ENCODE results near the gene EIF2AK2. TPM values are rescaled to one million over a fixed set of nuclear protein-coding genes. Genes with fewer than 3 reads are reported as not detected.

Gene EIF2AK2
- total and polyA plus RNA-seq, 12 donors: 5.6 to 48.5 (median 33.6) TPM

DNA sequence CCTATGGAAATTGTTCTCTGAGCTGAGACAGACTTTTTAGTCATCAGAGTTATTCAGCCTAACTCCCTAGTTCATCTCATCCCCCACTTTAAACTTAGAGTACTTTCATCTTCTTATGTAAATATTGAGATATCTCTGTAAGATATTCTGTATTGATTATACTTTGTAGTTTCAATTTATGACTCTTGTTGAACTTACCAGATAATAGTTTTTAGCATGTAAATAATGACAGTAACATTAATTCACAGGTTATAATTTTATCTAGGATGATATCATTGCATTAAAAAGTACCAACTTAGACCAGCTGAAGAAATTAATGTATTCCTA lies 14.8 kb upstream of the EIF2AK2 start:
- no peak for DNase-seq
- H3K4me1 ChIP-seq (replicated peaks in 1 of 2): no peaks in the 10 kb centered on the region
- H3K9me3 ChIP-seq (replicated peaks in 1 of 3): no peaks in the 10 kb centered on the region
- H3K27ac ChIP-seq: no peak overlapping the region
- TF ChIP-seq, protein P1, sequence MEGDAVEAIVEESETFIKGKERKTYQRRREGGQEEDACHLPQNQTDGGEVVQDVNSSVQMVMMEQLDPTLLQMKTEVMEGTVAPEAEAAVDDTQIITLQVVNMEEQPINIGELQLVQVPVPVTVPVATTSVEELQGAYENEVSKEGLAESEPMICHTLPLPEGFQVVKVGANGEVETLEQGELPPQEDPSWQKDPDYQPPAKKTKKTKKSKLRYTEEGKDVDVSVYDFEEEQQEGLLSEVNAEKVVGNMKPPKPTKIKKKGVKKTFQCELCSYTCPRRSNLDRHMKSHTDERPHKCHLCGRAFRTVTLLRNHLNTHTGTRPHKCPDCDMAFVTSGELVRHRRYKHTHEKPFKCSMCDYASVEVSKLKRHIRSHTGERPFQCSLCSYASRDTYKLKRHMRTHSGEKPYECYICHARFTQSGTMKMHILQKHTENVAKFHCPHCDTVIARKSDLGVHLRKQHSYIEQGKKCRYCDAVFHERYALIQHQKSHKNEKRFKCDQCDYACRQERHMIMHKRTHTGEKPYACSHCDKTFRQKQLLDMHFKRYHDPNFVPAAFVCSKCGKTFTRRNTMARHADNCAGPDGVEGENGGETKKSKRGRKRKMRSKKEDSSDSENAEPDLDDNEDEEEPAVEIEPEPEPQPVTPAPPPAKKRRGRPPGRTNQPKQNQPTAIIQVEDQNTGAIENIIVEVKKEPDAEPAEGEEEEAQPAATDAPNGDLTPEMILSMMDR (IDR thresholded peaks at IDR 0.05): no peak
- TF ChIP-seq POLR2A (IDR thresholded peaks at IDR 0.05): no peak
- intact Hi-C loops (cut with DNase I): no loop called here
- H3K36me3 ChIP-seq (replicated peaks in 1 of 2): no peaks in the 10 kb centered on the region
- no peak overlapping the region for H3K4me3 ChIP-seq
- H3K27me3 ChIP-seq: no peaks in the 10 kb centered on the region

- H3K27ac ChIP-seq: no peak overlapping the region
- H3K4me1 ChIP-seq (replicated peaks in 1 of 2): no peaks in the 10 kb centered on the region
- DNase-seq: peak in 6 of 7 donors; percentile 25 to 50 (median 34)
- no peak overlapping the region for H3K4me3 ChIP-seq
- H3K36me3 ChIP-seq (replicated peaks in 1 of 2): no peaks in the 10 kb centered on the region
- H3K9me3 ChIP-seq (replicated peaks in 1 of 3): peaks cover 0 to 12% (median 6%) of the 10 kb centered on the region in 3 donors
- WGBS, 4 donors: 47 to 57% (median 49%) methylated on average over 14 to 17 of the region's 17 CpGs
- TF ChIP-seq, protein P1 (IDR thresholded peaks at IDR 0.05): peak; percentile 46 to 73 (median 64)
- no peak for TF ChIP-seq POLR2A (IDR thresholded peaks at IDR 0.05)
- intact Hi-C loops (cut with DNase I): no loop called here
- H3K27me3 ChIP-seq: no peaks in the 10 kb centered on the region
These were observed 11.6 kb upstream of the EIF2AK2 start for GRCh38 chr2:37168217-37168981.

DNA sequence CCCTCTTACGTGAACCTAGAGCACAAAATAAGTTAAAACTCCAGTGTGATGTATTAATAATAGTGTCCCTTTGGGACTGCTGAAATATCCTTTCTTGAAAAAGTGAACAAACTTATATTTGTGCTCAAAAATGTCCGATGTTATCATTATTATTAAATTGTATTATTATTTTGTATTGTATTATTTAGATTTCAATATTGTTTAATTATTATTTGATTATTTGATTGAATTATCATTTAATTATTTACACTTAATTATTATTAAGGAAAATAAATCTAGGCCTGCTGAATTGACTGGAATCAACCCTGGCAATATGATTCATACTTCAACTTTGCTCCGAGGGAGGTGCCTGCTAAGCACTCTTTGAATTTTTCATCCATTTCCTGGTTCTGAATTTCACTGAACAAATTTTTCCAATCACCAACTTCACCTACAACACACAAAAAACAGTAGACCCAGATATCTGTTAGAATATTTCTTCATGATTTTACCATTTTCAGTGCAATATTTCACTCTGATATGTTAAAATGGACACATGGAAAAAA lies 10.9 kb upstream of the EIF2AK2 start:
- Histone ChIP-seq H3K4me1 (replicated peaks in 1 of 2) (no peaks in the 10 kb centered on the region), H3K36me3 (replicated peaks in 1 of 2) (no peaks in the 10 kb centered on the region), H3K27me3 (no peaks in the 10 kb centered on the region), H3K27ac (no peak overlapping the region), H3K9me3 (replicated peaks in 1 of 3) (peaks cover 0 to 12% (median 6%) of the 10 kb centered on the region in 3 donors), H3K4me3 (no peak overlapping the region)
- 81 to 87% (median 83%) methylated on average over 3 of the region's 3 CpGs for WGBS, 4 donors
- intact Hi-C loops (cut with DNase I): no loop called here
- TF ChIP-seq POLR2A (IDR thresholded peaks at IDR 0.05): no peak
- TF ChIP-seq, protein P1 (IDR thresholded peaks at IDR 0.05): no peak
- no peak for DNase-seq

GRCh38 chr2:37164757-37165156 lies 8.0 kb upstream of the EIF2AK2 start:
- TF ChIP-seq, protein P1 (IDR thresholded peaks at IDR 0.05): no peak
- TF ChIP-seq POLR2A (IDR thresholded peaks at IDR 0.05): no peak
- Histone ChIP-seq H3K4me3 (no peak overlapping the region), H3K9me3 (replicated peaks in 1 of 3) (peaks cover 0 to 12% (median 6%) of the 10 kb centered on the region in 3 donors), H3K4me1 (replicated peaks in 1 of 2) (no peaks in the 10 kb centered on the region), H3K27ac (no peak overlapping the region), H3K27me3 (no peaks in the 10 kb centered on the region), H3K36me3 (replicated peaks in 1 of 2) (no peaks in the 10 kb centered on the region)
- no peak for DNase-seq
- intact Hi-C loops (cut with DNase I): no loop called here
- WGBS, 4 donors: 78 to 92% (median 85%) methylated on average over 1 of the region's 1 CpG

Data from adrenal gland (tissue), 12 donors.